ENCODE results near the gene TASP1. TPM values are rescaled to one million over a fixed set of nuclear protein-coding genes. Genes with fewer than 3 reads are reported as not detected.

TASP1 gene
- polyA plus RNA-seq, 10 donors: 6.2 to 10.0 (median 7.2) TPM

DNA sequence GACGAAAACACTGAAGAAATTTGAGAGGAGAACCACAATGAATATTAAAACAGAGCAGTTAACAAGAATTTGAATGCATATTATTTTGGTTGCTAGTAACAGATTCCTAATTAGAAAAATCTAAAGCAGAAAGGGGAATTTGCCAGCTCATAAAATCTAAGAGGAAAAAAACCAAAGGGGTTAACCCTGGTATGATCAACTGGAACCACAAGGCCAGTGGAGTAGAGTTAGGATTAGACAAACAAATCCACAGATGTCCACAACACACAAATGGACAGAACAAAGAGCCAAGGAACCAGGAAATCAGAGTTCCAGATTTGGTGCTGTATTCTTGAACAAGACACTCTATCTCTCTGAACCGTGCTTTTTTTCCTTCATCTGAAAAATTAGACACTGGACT lies 195.0 kb downstream of the TASP1 start:
- no peak for DNase-seq

DNA sequence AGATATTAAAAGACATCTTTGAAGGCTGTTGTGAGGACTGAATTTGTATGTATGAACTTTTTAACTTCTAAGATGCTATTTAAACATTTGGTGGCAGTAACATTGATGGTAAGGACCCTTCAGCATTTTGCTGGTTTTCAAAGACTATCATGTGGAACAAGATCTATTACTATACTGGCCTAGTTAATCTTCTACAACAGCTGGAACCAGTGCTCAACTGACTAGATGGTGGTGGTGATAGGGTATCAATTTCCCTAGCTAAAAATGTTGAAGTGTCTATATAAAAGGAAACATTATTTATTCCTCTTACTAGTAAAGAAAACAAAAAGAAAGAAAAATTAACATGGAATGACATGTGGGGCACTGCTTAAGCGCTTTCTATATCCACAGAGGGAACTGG lies 195.7 kb downstream of the TASP1 start:
- DNase-seq: no peak

DNA sequence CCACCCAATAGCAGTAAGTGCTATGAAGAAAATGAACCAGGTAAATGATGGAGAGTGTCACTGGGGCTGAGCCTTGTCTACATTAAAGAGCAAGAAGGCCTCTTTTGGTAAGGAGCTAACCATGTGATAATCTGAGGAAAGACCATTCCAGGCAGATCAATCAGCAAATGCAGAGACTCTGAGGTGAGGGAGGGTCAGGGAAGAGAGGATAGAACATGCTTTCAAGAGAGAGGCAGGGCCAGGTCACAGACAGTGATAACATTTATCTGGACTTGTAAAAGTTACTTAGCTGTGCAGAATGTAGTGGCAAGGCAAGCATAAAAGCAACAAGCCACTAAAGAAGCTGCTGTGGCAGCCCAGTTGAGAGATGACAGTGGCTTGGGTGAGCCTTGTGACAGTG lies 197.3 kb downstream of the TASP1 start:
- no peak for DNase-seq

DNA sequence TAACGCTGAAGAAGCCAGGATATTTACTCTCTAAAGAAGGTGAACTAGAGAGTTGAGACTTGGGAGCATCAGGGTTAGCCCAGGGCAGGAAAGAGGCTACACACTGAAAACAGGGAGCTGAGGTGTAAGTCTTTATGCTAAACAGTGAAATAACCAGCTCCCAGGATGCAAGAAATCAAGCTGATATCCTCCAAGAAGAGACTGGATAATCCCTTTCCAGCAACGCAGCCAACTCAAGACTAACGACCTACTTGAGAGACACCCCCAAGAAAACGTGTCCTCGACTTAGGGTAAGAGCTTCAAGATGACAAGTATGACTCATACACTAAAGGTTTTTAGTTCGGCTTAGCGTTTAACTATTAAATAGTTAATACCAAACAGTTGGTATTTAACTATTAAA lies 202.2 kb downstream of the TASP1 start:
- DNase-seq: no peak

DNA sequence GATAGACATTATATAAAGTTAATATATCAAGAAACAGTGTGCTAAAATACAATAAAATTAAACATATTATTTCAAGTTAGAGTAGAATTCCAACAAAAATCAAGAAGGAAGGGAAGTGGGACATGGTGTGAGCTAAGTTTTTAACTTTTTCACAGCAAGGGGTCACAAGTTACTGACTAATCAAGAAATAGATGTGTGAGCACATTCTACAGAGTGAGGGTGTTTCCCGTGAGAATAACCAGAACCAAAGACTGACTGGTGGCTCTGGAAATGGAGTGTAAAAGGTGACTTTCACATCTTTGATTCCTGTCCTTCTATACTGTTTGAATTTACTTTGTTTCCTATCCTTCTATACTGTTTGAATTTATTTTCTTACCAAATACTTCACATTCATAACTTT lies 206.6 kb downstream of the TASP1 start:
- no peak for DNase-seq

DNA sequence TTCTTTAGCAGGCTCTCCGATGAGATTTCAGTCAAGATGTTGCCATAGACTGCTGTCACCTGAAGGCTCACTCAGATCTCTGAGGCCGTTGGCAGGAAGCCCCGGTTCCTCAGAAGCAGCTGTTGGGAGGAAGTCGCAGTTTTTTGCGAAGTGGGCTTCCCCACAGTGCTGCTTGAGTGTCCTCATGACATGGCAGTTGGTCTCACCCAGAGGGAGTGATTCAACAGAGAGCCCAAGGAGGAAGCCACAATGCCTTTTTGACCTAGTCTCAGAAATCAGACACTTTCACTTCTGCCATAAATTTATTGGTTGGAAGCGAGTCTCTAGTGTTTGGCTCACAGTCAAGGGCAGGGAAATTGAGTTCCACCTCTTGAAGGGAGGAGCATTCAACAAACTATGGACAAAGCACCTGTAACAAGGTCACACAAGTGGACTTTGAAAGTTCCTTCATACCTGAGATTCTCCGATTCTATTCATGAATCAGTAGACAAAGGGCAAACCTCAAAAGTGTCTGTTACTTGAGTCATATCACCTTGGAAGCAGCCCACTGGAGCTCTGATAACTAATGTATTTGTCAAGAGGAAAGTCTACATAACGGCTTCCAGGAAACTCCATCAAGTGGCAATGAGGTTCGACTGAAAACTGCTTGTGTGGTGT lies 208.3 kb downstream of the TASP1 start:
- DNase-seq: no peak

DNA sequence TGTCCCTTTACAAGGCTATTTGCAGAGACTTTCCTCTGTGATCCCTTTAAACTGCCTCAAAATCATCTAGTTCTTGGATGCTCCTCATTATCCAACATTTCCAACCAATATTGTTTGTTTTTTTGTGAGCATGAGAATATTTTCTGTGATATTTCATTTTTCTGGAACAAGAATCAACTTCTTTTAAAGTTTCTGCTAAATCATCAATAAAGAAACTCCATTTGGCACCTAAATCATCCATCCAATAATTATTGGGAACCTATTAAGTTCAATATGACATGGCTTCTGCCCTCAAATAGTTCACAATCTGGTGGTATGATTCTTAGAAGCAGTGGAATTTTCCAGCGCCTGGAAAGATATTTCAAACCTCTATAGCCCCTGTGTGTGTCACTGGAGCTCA lies 210.0 kb downstream of the TASP1 start:
- DNase-seq: no peak

DNA sequence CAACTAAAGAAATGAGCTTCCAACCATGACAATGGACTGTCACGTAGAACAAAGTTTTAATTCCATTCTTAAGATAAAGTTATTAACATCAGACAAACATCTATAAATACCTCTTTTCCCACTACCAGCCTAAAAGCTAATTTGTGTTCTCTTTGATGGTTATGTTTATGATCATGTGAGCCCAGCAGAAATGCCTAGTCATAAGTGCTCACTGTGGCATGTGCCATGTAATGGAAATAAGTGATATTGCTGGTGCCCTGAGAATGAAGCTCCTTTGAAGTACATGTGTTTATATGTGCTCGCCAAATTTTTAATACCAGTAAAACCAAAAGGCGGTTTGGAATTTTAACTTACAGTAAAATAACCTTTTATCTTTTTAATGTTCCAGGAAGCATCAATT lies 211.9 kb downstream of the TASP1 start:
- DNase-seq: no peak

DNA sequence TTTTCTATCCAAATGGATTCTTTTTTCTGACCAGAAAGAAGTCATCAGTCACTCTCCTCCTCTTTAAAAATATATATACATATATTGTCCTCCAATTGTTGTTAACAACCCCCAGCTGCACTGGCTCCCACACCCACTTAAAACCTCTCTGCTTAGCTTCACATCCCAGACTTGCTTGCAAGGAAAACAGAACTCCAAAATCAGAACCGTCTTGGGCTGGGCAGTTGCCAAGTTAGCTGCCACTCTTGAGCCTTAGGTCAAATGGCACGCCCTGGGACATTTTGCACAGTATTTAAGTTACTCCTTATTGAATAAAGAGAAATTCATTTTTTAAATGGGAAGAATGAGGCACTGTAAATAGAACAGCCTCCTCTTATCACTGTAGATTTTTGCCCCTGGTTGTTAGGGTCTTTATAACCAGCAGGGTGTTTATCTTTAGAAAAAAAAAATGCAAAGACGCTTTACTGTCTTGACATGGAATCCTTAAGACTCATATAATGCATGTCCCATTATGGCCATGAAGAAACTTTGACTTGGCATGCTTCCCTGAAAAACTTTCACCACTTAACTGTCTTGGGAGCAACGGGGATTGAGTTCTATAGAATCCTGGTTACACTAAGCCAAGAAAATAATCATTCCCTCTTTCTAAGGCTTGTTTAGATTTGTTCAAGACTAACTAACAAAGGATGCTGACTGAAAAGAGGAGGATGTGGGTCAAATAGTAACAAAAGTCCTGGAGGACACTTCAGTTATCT lies 213.2 kb downstream of the TASP1 start:
- DNase-seq: peak; percentile 32 to 72 (median 33)

DNA sequence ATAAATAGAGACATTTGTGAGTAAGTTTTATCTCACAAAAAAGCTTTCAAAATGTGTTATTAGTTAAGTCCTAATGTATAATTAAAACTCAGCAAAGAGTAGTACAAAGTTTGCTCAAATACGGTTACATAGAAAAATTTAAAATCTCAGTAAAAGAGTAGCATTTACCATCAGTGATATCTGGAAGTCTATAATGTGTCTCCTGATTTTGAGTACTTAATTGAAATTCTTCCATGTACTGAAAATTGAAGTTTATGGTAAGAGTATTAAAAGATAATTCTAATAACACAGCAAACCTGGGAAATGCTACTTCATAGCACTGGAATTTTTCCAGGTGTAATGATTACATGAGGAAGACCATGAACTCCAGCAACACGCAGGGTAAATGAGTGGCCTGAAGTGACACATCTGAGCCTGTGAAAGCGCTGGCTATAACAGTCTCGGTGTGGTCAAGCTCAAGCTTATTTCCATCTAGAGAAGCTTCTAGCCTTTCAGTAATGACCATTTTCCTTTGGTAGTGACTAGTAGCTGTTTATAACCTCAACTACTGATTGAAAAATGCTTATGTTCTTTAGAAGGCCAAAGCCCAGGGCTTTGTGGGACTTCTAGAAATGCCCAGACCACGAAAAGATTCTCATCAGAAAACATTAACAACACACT lies 214.4 kb downstream of the TASP1 start:
- no peak for DNase-seq

DNA sequence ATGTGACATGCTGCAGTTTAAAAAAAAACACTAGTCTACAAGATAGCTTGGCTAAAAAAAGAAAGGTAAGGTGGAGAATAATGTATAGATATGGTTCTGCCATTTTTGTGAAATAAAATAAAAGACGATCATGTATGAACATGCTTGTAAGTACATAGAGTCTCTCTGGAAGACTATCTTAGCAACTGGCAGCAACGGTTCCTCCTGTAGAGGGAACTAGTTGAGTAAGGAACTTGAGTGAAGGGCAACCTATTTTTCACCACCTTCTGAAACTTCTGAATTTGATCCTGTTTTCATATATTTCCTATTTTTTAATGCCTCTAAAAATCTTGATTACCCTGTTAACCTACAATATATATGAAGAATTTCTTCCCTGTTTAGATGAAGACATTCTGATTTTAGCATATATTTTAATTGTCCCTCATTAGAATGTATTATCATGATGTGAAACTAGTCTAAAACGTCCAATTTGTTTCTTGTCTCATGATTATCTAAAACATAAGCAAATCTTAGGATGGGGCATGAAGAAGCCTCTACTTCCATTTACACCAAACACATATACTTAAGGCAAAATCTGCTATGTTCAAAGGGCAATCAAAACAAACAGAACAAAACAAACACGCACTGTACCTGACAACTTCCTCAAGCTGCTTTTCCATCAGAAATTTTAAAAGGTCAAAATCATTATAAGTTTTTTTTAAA lies 215.1 kb downstream of the TASP1 start:
- no peak for DNase-seq

DNA sequence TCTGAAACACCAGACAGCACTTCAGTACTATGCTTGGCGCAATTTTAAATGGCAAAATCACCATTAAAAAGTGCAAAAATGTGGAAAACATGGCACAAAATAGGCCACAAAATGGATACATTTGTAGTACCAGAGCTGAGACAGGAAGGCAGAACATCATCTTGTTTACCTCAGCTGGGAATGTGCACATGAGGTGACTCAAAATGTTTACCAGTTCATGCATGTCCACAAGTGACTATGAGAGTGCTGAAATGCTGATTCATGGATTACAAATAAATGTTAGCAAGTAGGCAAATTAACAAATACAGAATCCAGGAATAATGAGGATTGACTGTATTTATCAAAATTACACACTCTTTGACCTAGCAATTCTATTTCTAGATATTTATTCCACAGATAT lies 216.1 kb downstream of the TASP1 start:
- DNase-seq: no peak

DNA sequence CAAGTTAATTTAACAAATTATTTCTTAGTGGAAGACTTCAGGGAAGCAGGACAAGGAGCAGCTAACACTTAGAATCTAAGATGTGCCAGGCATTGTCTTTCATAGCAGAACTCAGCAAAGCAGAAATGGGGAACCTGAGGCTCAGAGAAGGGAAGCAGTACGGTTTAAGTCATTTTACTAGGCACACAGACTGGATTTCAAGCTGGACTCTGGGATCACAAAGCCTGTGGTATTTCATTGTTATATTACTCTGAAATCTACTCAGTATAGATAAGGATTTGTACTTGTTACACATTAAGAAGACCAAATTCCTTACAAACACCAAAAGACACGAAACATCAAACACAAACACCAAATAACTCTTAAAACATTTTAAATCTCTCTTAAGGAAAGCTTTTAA lies 218.1 kb downstream of the TASP1 start:
- DNase-seq: no peak

DNA sequence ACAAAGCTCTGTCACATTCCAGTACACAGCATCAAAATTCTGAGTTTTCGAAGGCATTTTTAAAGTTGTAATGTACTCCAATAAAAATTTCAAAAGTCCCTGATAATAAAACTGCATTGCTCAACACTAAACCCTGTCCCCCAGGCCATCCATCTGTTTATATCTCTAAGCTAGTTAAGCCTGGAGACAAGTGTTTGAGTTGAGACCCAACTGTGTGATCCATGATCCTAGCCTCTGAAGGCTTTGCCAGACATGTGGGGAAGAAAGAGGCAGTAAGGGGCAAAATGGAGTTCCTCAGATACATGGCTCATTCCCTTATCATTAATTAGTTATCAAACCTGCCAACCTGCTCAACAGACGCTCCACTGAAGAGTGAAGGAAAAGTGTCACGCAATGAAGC lies 219.3 kb downstream of the TASP1 start:
- DNase-seq: no peak

DNA sequence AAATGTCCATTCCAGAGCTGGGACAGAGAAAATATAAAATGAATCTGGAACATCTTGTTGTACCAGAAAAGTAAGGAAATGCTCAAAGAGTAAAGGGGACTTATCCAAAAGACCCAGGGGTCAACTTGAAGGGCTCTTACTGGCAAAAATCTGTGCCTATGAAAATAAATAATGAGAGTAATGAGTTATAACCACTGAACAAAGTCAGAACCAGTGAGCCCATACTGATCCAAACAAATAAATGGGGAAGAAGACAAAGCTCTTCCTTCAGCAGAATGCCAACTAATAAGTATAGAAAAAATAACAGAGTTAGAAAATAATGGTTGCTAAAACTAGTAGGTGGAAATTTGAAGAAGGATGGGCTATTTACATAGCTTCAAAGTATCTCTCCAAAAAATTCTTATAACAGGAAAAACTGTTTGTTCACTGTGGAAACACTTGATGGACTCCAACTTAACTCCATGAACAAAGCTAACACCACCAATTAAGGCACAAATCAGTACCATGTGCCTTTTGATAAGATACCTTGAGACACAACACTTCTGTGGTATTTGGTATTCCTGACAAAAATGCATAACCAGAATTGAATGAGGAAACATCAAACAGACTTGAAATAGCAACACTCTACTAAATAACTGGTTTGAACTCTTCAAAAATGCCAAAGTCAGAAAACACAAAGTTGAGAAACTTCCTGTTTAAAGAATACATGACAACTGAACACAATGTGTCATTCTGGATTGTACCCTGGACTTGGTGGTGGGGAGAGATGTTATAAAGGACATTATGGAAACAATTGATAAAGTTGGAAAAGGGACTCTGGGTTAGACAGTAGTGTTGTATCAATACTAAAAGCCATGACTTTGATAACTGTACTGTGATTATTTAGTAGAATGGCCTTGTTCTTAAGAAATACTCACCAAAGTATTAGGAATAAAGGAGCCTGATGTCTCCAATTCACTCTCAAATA lies 220.2 kb downstream of the TASP1 start:
- no peak for DNase-seq

DNA sequence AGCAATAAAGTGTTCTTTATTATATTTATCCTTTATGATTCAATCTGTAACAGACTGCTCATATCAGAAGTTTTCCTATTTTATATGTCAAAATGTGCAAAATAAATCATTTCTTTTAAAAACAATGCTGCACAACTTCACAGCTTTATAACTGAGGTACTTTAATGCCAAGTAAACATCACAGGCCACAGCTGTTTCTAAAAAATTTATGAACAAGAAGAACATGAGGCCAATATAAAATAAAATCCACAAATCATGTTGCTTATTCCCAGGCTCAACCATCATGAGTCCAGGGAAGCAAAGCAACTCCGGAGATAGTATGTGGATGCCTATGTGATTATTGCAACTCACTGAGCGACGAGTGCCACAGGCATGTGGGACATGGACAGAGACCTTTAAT lies 222.2 kb downstream of the TASP1 start:
- DNase-seq: no peak

DNA sequence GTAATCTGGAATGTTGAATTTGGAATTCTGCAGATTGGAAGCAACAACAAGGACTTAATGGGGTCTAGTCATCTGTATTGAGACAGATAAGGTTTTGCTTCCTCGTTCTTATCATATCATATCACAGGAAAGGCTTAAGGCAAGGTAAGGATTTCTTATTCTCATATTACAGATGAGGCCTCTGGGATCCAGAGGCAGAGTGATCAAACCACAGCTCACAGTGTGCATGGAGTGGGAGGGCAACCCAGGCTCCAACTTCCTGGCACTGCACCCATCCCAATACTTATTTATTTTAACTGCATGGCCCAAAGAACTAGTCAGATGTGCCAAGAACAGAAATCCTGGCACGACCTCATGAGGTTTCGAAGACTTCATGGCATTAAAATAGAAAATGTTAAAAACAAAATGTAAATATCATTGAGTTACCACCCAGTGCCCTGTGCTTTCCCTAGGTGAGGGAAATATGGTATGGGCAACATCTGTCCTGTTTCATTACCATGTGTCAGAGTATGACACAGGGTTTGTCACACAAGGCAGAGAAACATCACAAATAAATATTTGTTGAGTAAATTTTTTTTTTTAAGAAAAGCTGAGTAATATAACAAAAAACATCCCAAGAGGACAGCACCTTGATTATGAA lies 225.8 kb downstream of the TASP1 start:
- DNase-seq: no peak

DNA sequence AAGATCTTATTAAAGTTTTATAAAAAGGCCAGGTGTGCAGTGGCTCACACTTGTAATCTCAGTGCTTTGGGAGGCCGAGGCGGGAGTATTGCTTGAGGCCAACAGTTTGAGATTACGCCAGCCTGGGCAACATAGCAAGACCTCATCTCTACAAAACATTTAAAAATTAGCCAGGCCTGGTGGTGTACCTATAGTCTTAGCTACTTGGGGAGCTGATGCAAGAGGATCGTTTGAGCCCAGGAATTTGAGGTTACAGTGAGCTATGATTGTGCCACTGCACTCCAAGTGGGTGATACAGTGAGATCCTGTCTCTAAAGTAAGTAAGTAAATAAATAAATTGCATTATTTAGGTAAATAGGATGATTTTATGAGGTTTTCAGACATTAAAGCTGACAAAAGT lies 234.4 kb downstream of the TASP1 start:
- DNase-seq: no peak

DNA sequence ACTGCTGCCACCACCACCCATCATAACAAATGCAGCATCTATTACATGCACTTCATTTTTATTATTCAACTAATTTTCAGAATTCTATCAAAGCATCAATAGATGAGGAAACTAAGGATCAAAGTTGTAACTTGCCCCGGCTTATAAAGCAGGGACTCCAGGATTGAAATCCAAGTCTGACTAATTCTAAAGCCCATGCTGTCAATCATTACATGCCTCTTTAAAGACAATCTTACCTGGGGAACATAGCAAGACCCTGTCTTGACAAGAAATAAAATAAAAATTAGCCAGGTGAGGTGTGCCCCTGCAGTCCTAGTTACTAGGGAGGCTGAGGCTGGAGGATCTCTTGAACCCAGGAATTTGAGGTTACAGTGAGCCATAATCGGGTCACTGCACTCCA lies 235.3 kb downstream of the TASP1 start:
- DNase-seq: no peak

DNA sequence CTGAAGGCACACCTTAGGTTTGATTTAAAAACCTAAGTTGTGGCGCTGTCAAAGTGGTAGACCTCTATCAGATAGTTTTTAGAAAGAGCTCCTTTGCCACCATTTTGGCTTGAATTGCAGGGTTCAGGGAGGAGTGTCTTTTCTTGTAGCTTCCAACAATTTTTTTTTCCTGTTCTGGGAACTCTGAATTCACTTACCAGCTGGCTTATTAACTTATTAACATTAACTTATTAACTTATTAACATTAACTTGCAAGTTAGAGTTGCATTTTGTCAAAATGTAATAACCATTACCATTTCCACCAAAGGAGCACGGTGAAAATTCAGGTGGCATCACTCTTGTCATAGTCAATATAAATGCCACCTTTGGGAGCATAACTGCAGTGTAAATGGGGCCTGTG lies 235.7 kb downstream of the TASP1 start:
- DNase-seq: no peak

All from muscle of back (tissue), 11 donors.